ENCODE results near the gene MAP3K1. TPM values are rescaled to one million over a fixed set of nuclear protein-coding genes. Genes with fewer than 3 reads are reported as not detected.
"Not testable (repeated sequence)": the region's sequence is repeated elsewhere in the genome, so short reads cannot be mapped to it uniquely, and the experiment has no call there.

MAP3K1 gene
- total RNA-seq = 22.5 TPM

DNA sequence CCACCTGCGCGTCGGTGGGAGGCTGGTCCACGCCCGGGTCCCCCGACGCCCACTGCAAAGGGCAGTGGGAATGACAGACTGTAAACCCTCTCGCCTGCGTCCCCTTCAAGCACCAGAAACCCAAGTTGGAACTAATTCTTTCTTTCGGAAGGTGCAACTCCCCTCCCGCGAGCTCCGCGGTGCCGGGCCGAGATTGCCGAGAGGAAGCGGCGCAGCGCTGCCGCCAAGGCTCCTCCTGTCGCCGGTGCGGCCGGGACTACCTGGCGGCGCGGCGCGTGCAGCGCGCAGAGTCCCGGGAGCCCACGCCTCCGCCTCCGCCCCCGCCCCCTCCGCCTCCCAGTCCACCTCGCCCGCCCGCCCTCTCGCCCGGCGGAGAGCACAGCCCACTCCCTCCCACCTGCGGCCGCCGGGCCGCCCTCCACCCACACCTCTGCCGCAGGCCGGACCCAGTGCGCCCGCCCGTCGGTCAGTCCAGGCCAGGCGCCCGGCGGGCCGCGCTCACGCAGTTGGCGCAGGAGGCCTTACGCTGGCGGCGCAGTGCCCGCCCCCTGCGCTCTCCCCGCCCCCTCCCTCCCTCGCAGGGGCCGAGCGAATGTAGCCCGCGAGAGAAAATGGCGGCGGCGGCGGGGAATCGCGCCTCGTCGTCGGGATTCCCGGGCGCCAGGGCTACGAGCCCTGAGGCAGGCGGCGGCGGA is at the start of gene MAP3K1:
TSS of gene MAP3K1 (plus strand) at position 587 of the 695 bp plus-strand sequence. CDS start at position 612, 25 bp downstream.
- peak; percentile 87 for DNase-seq (ENCODE audit: low spot score)

DNA sequence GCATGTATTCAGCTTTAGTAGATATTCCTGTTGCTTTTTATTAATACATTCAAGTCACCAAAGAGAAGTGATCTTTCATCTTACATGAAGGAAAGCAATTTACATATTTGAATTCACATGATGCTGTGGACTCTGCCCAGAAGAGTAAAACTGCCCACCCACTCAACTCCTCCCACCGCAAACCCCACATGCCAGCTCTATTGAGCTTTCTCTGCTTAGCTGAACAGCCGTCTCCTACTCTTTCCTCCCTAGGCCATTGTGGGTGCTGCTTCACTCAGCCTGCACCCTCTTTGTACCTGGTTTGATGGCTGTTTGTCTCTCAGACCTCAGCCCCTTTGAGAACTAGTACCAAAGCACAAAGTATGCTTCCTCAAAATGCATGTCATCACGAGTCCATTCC is 48.4 kb upstream of the MAP3K1 start:
- DNase-seq (ENCODE audit: low spot score) = no peak

DNA sequence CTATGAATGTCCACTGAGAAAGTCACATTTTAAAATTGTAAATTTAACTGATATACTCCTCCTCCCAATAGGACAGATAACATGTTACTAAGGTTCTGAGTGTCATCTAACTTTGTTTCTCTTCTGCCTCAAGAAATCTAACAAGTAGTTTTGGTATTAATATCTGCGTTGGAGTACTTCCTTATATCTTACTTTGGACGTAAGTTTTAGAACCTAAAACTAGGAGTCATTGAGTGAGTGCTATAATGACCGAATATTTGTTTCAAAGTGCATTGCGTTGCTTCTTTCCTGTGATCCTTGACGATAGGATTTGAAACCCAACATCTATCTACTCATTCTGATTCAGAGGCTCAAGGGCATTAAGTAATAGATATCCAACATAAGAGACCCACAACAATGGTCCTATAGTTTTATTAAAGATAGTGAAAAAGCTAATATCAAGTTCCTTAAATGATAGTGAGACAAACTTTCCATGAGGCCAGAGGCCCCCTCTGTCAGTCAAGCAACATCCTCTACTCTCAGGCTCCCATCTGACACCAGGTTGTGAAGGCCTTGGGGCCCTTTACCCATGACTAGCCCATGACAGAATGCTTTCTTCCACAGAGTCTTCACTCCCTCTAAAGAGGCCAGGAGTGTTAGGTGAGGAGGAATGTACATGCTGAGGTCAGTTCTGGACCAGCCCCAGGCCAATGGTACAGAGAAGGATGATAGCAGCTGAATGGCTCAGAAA is 45.3 kb upstream of the MAP3K1 start:
- no peak for DNase-seq (ENCODE audit: low spot score)

DNA sequence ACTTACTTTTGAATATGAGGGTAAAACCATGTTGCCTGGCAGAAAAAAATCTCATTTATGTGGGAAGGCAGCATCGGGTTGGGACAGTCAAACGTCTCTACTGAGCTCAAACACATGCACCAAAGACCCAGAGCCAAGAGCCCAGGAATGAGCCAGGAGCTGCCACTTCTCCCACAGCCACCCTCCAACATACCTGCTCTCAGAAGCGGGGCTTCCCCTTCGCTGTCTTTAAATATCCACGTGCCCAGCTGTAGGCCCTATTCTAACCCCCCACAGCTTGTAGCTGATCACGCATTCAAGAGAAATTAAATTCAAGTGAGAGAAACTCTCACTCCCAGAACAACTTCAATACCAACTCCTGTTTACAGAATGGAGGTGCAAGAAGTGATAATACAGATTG is 42.6 kb upstream of the MAP3K1 start:
- no peak for DNase-seq (ENCODE audit: low spot score)

DNA sequence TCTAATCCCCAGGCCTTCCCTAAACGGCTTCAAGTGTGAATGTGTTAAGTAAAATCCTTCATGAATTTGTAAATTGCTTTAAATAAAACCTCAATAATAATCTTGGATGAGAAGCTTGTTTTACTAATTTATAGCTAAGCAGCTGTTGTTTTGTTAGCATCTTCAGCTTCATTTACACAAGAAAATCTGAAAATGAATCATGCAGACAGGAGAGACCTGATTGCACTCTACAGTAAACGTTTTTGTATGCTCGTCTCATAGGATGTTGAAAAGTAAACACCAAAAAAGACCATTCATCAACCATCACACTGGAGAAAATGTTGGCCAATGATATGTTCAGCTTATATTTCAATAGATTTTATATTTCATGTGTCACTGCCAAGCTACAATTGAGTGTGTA is 40.4 kb upstream of the MAP3K1 start:
- DNase-seq (ENCODE audit: low spot score) = no peak

DNA sequence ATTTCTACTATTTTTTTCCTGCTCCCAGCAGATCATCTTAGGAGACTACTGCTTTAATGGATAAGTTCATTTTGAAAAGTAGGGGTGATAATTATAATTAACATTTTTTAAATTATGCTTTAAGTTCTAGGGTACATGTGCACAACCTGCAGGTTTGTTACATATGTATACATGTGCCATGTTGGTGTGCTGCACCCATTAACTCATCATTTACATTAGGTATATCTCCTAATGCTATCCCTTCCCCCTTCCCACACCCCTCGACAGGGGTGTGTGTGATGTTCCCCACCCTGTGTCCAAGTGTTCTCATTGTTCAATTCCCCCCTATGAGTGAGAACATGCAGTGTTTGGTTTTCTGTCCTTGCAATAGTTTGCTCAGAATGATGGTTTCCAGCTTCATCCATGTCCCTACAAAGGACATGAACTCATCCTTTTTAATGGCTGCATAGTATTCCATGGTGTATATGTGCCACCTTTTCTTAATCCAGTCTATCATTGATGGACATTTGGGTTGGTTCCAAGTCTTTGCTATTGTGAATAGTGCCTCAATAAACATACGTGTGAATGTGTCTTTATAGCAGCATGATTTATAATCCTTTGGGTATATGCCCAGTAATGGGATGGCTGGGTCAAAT is 39.0 kb upstream of the MAP3K1 start:
- not testable (repeated sequence) for DNase-seq (ENCODE audit: low spot score)

DNA sequence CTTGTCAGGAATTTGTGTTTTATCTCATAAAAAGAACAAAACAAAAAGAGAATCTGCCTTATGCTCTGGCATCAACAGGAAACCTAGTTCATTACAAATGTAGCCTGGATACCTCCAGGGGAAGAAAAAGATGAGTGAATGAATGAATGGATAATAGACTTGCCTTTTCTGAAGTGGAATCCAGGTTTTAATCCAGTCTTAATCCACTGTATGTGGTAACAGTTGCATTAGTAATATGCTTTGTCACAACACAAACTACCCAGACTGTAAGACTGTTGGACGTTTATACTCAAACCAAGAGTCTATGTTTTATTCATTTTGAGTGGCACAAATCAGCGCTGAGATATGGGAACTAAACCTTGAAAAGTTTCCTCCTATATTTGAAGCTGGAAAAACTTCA is 32.1 kb upstream of the MAP3K1 start:
- no peak for DNase-seq (ENCODE audit: low spot score)

DNA sequence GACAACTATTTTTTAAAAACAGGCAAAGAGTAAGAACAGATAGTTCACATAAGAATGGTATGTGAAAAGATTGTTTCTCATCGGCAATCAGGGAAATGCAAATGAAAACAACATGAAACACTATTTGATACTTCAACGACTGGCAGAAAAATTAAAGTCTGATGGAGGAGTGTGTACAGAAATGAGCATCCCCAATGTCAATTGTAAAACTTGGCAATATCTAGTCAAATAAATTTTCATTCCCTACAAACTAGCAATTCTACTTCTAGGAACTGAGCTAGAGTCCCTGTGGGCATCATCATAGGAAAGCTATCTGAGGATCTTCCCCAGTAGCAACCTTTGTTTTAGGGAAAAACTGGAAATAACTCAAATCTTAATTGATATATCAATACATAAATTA is 29.0 kb upstream of the MAP3K1 start:
- no peak for DNase-seq (ENCODE audit: low spot score)

DNA sequence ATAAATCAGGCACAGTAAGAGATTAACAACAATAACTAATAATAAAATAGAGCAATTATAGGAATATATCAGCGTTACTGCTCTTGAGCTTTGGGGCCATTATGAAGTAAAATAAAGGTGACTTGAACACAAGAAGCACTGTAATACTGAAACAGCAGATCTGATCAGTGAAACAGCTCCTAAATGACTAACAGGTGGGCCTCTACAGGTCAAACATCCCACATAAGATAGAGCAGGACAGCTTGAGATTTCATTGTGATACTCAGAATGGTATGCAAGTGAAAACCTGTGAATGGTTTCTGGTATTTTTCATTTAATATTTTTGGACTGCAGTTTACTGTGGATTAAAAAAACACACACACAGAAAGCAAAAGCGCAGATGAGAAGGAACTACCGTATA is 24.0 kb upstream of the MAP3K1 start:
- no peak for DNase-seq (ENCODE audit: low spot score)

DNA sequence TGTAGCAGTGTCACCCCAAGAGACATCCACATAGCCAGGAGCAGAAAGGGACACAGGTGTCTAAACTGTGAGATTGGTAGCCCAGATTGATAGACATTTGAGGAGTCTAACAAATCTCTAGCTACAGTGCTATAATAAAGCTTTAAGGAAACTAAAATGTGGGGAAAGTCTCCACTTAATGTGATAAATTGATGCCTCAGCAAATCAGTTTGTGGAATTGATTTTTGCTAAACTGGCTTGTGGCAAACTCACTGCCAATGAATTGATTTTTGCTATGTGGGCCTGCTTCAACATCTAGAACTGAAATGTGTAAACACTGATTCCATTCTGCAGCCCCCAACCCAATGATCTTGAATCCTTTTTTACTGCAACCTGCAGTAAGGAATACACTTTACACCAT is 16.8 kb upstream of the MAP3K1 start:
- DNase-seq (ENCODE audit: low spot score) = no peak

DNA sequence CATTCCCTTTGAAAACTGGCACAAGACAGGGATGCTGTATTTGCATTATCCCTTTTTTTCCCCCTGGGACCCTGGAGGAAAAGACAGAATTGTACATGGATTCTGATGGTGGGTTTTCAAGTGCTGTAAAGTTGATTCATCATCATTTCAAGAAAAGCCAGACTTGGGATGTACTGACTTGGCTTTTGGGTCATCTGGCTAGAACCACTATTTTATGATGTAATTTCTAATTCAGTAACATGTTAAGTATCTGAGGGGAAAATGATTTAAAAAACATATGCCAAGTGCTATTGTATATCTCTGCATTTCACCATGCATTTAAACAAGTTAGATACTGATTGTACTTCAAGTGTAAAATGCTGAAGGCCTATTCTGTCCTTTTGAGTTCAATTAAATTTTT is 15.2 kb upstream of the MAP3K1 start:
- DNase-seq (ENCODE audit: low spot score) = no peak

DNA sequence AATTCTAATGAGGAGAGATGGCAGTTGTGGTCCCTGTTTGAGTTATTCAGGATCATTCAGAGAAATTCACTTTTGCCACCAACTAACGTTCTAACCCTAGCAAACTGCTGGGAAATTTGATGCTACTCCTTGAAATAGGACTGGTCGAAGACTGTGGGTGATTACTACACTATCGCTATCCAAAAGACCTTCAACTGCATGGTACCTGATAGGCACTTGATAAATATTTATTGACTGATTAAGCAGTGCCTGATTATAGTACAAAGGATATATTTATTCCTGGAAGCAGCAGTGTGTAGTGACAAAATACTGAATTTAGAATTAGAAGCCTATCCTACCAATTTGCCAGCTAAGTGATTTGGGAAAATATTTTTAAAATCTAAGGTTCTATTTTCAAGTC is 14.1 kb upstream of the MAP3K1 start:
- DNase-seq (ENCODE audit: low spot score) = no peak

DNA sequence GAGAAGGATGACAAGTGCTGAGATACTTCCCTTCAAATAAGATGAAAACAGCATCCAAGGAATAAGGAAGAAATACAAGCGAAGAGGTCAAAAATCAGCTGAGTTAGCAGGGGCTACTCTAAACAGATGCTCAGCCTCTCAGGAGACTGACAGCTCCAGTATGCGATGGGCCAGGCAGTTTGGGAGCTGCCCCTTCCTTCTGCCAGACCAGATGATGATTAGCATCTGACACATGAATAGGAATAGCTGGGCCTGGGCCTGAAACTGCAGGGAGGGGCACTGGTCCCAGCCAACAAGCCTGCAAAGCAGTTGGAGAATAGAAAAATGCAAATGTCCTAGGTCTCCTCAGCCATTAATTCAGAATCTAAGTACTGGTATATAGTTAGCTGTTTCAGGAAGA is 13.1 kb upstream of the MAP3K1 start:
- DNase-seq (ENCODE audit: low spot score) = no peak

DNA sequence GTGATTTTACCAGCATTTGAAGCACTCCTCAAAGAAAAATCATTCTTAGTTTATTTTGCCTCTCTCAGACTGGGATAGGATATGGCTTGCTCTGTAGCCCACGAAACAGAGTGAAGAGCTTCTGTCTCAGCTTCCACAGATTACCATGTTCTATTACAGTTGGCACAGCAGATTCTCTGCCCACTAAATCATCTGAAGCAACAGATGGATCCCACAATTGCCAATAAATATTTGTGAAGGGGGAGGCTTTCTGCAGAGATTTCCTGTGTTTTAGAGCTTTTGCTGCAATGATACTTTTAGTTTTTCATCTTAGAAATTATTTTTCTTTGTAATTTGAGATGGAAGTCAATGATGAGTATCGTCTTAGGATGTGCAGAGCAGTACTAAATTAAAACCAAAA is 12.3 kb upstream of the MAP3K1 start:
- DNase-seq (ENCODE audit: low spot score) = no peak

DNA sequence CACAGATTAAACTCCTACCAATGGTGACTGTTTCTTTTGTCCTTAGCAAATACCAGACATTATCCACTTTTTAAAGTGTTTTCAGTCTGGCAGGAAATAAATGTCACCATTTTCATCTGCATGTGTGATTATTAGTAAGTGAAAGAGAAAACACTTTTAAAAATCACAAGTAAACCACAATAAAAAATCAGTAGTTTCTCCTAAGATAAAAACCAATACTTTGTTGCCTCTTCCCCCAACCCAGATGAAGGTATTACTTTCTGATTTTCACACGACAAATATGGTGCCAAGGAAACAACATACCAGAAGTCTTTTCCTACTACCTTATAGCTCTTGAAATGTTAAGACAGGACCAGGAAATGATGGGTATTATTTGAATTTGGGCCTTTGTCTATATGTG is 11.5 kb upstream of the MAP3K1 start:
- DNase-seq (ENCODE audit: low spot score) = no peak

DNA sequence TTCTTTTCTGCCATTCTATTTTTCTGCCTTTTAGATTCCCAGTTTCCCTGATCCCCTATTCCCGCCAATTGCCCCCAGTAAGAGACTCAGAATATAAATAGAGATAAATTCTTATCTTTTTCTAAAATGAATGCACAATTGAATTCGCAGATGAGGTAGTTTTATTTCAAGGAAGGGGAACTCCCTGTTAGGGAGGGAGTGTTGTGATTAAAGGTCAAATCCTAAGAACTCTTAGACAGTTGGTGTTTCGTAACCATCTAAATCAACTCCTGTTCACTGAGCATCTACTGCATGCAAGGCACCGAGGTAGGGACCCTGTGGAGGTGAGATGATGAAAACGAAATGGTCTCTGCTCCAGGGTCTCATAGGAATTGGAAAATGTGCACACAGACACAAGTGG is 7.7 kb upstream of the MAP3K1 start:
- DNase-seq (ENCODE audit: low spot score) = no peak

DNA sequence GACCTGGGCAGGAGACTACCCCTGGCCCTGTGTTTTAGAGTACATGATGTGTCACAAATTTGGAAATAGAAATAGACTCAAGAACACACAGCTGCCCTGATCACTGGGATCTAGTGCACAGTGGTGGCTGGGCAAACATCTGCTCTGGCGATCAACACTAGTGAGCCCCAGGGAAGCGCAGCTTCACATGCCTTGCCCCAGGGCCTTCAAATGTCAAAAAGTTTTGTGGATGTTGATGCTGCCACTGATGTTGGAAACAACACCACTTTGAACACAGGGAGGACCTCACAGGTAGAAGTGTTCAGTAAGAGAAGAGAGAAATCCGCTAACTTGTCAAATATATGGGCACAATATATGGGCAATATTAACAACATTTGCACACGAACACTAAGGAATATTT is 7.1 kb upstream of the MAP3K1 start:
- DNase-seq (ENCODE audit: low spot score) = no peak

DNA sequence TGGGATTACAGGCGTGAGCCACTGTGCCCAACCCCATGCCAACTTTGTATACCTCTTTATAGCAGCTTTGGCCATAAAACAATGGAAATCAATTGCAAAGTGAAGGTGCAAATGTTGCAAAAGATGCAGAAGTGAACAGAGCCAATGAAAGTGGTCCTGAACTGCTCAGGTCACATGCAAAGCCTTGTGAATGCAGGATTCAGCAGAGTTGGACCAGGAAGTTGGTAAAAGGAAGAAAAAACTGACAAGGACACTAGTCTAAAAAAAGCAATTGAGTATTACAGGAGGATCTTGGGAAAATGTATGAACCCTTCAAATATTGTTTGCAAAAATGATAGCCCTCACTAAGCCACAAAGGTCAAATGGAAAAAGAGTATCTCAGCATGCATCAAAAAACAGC is 4.5 kb upstream of the MAP3K1 start:
- no peak for DNase-seq (ENCODE audit: low spot score)

DNA sequence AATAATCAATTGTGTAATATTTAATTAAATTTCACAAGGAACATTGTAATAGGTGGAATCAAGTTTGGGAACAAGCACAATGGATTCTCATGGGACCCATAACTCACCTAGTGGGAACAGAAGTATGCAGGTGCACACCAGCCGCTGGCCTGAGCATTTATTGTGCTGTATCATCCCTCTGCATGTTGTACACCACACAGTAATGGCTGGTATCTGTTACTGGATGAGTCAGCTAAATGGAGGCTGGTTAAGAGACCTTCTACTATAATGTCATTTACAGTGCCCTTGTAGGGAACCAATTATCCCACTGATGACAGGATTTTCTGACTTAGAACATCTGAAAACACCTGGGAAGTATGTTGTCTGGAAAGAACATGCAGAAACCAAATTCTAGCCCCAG is 3.2 kb upstream of the MAP3K1 start:
- DNase-seq (ENCODE audit: low spot score) = no peak

DNA sequence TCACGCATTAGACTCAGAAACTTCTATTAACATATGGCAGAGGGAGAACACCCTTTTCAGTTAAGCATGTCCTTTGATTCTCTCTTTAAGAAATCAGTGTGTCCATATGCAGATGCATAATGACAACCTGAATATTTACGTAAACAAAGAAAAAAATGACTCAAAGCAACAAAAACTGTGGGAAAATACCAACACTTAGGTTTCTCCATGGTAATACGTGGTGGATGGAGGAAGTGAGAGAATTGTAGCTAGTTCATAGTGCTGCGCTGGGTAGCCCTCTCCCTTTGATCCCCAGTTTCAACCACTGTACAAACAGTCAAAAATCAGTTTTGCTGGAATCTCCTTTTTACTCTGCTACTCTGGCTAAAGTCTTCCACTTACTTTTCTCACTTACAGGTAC is 2.0 kb upstream of the MAP3K1 start:
- DNase-seq (ENCODE audit: low spot score) = no peak

DNA sequence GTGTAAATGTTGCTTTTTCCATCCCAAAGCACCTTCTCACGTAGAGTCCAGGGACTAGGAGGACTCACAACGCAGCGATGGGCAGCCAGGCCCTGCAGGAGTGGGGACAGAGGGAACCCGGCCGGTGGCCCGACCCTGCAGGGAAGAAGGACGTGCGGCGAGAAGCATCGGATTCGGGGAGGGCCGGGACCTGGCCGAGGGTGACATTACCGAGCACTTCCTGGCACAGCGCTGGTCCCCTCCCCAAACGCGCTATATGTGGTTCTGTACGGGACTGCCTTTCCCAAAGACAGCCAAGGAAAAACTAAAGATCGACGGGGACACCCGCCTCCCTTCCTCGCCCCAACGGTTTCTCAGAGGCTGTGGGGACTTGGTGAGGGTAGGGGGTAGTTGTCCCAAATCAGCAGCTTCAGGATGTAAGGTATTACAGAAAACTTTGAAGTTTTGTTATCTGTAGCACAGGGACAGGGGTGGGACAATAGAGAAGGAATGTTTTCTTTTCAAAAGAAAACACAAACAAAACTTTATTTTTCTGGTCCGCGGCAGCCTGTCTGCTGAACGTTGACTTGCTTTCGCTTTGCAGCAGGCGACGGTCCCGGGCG is 887 bp upstream of the MAP3K1 start:
- DNase-seq (ENCODE audit: low spot score) = peak; percentile 27

DNA sequence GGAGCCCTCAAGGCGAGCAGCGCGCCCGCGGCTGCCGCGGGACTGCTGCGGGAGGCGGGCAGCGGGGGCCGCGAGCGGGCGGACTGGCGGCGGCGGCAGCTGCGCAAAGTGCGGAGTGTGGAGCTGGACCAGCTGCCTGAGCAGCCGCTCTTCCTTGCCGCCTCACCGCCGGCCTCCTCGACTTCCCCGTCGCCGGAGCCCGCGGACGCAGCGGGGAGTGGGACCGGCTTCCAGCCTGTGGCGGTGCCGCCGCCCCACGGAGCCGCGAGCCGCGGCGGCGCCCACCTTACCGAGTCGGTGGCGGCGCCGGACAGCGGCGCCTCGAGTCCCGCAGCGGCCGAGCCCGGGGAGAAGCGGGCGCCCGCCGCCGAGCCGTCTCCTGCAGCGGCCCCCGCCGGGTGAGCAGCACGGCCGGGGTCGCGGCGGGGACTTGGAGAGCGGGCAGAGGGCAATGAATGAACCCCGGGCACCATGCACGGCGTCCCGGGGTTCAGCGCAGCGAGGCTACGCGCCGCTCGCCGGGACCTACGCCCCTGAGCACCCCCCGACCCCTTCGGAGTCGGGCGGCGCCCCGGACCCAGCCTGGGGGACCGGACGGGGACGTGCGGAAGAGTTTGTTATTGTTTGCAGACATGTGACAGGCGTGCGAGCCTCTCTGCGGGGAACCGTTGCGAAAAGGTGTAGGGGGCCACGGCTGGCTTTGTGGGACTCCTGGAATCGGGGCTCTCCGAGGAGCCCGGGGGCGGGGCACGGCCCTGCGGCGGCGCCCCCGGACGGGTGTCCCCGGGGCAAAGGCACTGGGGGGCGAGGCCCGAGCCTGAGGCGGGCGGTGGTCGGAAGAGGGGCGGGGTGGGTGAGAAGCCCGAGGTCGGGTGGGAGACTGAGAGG is 553 bp downstream of the MAP3K1 start:
- no peak for DNase-seq (ENCODE audit: low spot score)
